LNCaP clone FGC (cell line): ENCODE measurements around the gene LRATD1.
A peak's percentile ranks its signal among the peaks of the same experiment; 100 is the strongest.

Experiments
- DNase-seq: peaks from one replicate; pipeline ENCODE4 v3.0.0-alpha.2; 2011; ENCODE audit warnings: low read depth
- H3K4me3 ChIP-seq: 2 replicates; pipeline ENCODE4 v1.5.1; 2011; ENCODE audit warnings: mild to moderate bottlenecking, low read depth, low read length, control low read depth
- TF ChIP-seq, protein P1 (sequence below): IDR thresholded peaks from 2 replicates; pipeline ENCODE4 v1.5.1; 2012; ENCODE audit warnings: mild to moderate bottlenecking; ENCODE audit not compliant: control insufficient read depth, insufficient read depth; ENCODE audit errors: extremely low read depth

The LRATD1 gene

DNA sequence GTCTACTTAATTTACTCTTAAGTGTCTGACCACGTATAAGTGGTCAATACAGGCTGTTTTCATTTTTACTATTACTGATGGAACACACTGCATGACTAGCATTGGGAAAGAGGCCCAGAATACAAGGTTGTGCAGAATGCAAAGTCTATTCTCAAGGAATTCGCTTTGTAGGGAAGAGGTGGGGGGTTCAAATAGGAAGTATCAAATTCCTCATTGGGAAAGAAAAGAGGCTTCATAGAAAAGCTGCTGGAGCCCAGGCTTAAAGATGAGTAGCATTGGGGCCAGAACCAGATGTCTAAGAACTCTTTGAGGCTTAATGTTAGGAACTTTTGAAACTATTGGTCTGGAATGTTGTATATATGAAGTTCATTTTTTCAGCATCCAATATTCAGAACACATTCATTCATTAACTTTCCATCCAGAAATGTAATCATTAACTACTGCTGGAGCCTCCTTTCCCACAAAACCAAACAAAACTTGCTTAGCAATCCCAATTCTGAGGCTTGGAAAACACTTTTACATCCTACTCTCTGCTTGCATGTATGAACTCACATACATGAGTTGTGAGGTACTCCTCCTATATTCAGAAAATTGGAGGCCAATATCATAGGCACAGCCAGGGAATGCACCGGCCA, 994 bp upstream of the LRATD1 start:
- H3K4me3 ChIP-seq, result no peak overlapping the region
- TF ChIP-seq, protein P1, sequence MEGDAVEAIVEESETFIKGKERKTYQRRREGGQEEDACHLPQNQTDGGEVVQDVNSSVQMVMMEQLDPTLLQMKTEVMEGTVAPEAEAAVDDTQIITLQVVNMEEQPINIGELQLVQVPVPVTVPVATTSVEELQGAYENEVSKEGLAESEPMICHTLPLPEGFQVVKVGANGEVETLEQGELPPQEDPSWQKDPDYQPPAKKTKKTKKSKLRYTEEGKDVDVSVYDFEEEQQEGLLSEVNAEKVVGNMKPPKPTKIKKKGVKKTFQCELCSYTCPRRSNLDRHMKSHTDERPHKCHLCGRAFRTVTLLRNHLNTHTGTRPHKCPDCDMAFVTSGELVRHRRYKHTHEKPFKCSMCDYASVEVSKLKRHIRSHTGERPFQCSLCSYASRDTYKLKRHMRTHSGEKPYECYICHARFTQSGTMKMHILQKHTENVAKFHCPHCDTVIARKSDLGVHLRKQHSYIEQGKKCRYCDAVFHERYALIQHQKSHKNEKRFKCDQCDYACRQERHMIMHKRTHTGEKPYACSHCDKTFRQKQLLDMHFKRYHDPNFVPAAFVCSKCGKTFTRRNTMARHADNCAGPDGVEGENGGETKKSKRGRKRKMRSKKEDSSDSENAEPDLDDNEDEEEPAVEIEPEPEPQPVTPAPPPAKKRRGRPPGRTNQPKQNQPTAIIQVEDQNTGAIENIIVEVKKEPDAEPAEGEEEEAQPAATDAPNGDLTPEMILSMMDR, result no peak

GRCh38 chr2:14633061-14633460, 544 bp downstream of the LRATD1 start:
- H3K4me3 ChIP-seq, result peak overlapping the region; percentile 48
- DNase-seq, result no peak

More for the DNA sequence above, 994 bp upstream of the LRATD1 start:
- DNase-seq, result no peak

GRCh38 chr2:14633461-14634181, 1.1 kb downstream of the LRATD1 start:
- TF ChIP-seq, protein P1, result no peak
- H3K4me3 ChIP-seq, result no peak overlapping the region
- DNase-seq, result no peak

More at GRCh38 chr2:14633061-14633460, 544 bp downstream of the LRATD1 start:
- TF ChIP-seq, protein P1, result no peak

GRCh38 chr2:14634182-14634488, 1.6 kb downstream of the LRATD1 start:
- H3K4me3 ChIP-seq, result peak overlapping the region; percentile 38; the same call in 1 of the 2 replicates
- TF ChIP-seq, protein P1, result no peak
- no peak for DNase-seq

GRCh38 chr2:14634489-14635390, 2.2 kb downstream of the LRATD1 start:
- peak; percentile 58 for DNase-seq
- TF ChIP-seq, protein P1, result peak; percentile 88
- peak overlapping the region; percentile 38 for H3K4me3 ChIP-seq

- TF ChIP-seq, protein P1, result peak; percentile 55
- H3K4me3 ChIP-seq, result peak overlapping the region; percentile 38
Observed at GRCh38 chr2:14635391-14635871, 2.9 kb downstream of the LRATD1 start.

More at GRCh38 chr2:14635391-14635871, 2.9 kb downstream of the LRATD1 start:
- DNase-seq, result peak; percentile 21
